DMS53 treated with DMSO at 0.1 percent for 48 hours (cell line): ENCODE results near the gene SQOR.

ENCODE experiments used
- DNase-seq: peaks from one replicate; lab custom pipeline; 2025; ENCODE audit not compliant: unreplicated experiment; lab: John Stamatoyannopoulos, UW

SQOR gene

GRCh38 chr15:45657764-45658545 is 23.1 kb downstream of the SQOR start:
- no peak for DNase-seq

DNA sequence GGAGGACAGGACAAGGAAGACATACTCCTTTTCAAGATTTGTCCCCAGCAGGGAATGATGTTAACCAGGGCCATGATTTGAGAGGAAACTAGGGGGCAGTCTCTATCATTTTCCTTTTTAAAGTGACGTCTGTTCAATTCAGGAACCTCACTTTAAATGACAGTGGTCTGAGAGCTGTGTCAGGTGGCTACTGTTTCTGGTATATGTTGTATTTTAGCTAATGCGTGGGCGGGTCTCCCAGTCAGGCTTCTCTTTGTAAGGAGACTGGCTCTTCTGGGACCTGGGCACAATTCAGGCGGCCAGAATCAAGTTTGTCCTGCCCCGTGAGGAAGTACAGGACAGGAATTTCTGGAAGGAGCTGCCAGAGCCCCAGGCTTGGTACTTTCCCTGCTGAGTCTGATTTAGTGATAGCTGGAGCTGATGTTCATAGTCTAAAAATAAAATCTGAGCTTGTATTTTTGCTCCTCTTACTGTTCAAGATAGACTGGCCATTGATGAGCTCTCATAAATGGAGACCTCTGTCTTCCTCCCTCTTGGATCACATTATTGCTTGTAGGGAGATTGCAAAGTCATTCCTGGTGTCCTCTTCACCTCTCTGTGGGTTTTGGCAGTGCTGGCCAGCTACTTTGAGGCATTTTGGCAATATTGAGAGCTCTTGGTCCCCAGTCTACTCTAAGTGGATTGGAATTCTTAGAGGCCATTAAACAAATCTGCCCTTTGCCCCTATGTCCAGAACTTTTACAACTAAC is 25.6 kb downstream of the SQOR start:
- no peak for DNase-seq

GRCh38 chr15:45662375-45662774 is 27.5 kb downstream of the SQOR start:
- no peak for DNase-seq

GRCh38 chr15:45664451-45664850 is 29.6 kb downstream of the SQOR start:
- no peak for DNase-seq

GRCh38 chr15:45665261-45665660 is 30.4 kb downstream of the SQOR start:
- no peak for DNase-seq

DNA sequence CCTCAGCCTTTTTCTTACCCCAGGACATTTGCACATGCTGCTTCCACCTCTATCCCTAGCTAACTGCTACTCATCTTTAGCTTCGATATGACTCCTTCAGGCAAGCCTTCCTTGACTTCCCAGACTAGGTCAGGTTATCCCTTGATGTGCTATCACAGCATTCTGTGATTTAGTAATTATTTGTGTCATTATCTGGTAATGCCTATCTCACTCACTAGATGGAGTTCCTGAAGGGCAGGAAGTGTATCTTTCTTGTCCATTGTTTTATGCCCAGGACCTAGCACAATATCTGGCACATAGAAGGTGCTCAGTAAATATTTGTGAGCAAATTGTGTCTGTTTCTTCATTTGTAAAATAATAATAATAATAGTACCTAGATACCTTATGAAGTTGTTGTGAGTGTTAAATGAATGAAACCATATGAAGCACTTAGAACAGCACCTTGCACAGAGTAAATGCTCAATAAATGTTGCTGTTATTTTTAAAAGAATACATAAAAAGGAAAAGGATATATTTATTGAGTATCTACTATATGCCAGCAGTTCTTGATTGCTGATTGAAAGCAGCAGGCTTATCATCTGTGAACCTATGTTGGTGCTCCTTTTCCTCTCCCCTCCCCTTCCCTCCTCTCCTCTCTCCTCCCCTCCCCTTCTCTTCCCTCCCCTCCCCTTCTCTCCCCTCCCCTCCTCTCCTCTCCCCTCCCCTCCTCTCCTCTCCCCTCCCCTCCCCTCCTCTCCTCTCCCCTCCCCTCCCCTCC is 31.5 kb downstream of the SQOR start:
- DNase-seq, result no peak

- DNase-seq, result no peak
These were observed 32.2 kb downstream of the SQOR start for GRCh38 chr15:45667002-45667401.

- no peak for DNase-seq
These were observed 33.6 kb downstream of the SQOR start for GRCh38 chr15:45668386-45668785.

DNA sequence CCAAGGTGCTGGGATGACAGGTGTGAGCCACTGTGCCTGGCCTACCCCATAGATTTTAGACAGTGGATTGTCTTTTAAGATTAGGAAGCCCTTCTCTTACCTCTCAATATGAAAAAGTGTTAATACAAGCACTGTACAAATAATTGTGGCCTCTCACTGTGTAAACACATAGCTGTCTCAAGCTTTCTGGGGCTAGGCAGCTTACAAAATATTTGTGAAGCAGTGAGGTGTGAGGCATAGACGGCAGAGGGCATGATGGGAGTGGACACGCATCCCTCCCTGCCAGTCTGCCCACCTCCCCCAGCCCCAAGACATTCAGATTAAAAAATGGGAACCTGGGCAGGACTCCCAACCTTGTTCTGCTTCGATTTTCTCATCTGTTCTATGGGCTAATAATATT is 34.6 kb downstream of the SQOR start:
- DNase-seq, result no peak

DNA sequence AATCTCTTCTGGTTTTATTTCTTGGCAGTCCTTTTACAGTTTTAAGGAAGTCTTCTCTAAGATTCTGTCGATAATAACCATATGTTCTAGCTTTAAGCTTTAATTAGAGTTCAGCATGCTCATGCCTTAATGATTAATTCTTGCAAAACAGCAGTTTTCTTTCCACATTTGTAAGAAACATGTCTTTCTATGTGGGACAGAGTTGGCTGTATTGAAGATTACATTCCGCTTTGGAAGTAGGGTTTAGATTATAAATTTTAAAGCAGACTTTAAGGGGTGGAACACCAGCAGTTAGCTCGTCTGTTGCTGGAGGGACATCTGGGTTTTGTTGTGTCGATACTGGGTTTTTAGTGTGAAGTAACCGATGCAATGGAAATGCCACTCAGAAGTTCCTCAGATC is 35.3 kb downstream of the SQOR start:
- DNase-seq, result no peak

DNA sequence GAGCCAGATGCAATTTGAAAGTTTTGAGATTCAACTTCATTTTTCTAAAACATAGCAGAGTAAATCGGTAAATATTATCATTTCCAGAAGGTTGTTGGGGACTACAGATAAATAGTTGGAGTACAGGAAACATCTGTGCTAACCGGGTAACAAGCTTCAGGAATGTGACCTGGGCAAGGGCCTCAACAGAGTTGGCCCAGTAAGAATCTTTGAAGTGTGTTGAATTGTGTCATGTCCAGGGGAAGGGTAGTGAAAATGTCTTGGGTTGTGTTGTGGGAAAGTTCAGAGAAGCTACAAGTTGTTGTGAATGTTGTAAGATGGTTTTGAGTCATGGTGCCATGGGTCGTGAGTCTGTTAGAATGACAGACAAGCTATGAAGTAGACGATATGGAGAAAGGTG is 35.7 kb downstream of the SQOR start:
- DNase-seq, result no peak

- DNase-seq, result no peak
These were observed 39.8 kb downstream of the SQOR start for GRCh38 chr15:45674677-45675076.

DNA sequence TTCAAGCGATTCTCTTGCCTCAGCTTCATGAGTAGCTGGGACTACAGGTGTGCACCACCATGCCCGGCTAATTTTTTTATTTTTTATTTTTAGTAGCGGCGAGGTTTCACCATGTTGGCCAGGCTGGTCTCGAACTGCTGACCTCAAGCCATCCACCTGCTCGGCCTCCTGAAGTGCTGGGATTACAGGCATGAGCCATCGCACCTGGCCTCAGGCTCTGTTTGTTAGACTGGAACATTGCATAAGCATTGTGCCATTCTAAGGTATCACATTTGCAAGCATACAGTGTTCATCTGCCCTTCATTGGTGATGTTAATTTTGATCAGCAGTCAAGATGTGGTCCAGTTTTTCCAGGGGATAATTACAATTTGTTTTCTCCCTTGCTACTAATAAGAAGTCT is 43.0 kb downstream of the SQOR start:
- no peak for DNase-seq

GRCh38 chr15:45678459-45679178 is 43.8 kb downstream of the SQOR start:
- no peak for DNase-seq

DNA sequence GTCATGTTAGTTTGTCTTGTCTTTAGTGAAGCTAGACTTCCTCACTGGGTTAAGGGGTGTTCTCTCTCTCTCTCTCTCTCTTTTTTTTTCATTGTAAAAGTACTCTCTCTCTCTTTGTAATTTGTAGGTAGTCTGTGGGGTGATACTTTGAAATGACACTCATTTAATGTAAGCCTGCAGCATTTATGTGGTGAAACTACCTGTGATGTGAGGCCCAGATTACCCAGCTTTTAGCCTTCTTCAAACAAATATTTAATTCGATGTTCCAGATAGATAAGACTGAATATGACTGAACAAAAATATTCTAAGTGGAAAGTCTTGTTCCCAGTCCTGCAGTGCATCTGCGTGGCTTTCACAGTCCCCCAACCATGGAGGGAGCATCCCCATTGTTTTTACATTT is 49.7 kb downstream of the SQOR start:
- DNase-seq, result no peak

DNA sequence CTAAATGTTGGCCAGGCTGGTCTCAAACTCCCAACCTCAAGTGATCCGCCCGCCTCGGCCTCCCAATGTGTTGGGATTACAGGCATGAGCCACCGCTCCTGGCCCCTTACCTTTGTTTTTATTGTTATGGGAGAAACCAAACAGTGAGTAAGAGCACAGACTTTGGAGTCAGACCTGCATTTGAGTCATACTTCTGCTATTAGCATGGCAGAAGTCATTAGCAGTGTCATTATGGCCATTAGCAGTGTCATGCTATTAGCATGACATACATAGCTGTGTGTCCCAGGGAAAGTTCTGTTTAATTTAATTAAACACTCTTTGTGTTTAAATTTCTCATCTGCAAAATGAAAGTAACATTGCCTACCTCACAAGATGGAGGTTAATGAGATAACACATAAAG is 54.8 kb downstream of the SQOR start:
- no peak for DNase-seq

DNA sequence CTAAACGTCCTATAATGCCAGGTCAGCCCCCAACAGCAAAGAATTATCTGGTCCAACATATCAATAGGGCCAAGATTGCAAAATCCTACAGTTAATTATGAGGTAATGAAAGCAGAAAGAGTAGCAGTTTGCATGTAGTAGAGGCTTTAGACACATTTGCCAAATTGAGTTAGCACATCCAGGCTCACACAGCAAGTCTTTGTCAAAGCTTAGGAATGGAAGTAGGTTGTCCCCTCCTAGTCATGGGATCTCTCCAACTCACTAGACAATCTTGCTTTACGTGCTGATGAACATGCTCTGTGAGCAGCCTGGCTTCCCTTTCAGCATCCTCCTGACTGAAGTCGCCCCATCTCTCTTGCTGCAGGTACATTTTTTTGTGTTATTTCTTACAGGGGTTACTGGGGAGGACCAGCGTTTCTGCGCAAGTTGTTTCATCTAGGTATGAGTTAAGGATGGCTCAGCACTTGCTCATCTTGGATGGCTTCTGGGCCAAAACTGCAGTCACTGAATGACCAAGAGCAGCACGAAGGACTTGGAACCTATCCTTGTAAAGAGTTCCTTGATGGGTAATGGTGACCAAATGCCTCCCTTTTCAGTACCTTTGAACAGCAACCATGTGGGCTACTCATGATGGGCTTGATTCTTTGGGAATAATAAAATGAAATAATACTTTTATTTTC is 55.9 kb downstream of the SQOR start:
- DNase-seq, result no peak

DNA sequence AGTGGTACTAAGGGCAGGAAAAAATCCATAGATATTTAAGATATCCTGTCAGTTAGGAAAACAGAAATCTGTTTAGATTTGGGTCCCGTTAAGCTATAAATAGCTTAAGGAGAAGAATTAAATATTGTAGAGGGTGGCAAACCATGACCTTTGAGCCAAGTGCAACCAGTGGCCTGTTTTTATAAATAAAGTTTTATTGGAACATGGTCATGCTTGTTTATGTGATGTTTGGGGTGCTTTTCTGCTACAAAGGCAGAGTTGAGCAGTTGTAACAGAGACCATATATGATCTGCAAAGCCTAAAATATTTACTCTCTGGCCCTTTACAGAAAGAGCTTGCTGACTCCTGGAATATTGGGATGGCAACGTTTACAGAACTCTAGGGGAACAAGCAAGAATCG is 66.3 kb downstream of the SQOR start:
- no peak for DNase-seq

DNA sequence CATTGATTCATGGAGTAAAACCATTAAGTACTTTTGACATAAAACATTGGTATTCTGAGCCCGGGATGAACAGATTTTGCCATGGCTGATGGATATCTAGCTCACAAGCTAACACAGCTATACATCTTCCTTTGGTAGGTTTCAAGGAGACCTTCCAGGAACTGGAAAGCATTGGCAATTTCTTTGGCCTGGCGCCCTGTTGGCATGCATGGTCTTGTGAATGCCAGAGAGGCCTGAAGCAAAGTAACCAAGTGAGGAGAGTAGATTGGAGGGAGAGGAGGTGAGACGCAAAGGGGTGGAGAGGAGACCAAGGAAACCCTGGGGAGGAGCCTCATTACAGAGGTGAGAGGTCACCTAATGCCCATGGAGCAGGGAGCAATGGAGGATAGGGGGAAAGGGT is 67.2 kb downstream of the SQOR start:
- DNase-seq, result no peak

DNA sequence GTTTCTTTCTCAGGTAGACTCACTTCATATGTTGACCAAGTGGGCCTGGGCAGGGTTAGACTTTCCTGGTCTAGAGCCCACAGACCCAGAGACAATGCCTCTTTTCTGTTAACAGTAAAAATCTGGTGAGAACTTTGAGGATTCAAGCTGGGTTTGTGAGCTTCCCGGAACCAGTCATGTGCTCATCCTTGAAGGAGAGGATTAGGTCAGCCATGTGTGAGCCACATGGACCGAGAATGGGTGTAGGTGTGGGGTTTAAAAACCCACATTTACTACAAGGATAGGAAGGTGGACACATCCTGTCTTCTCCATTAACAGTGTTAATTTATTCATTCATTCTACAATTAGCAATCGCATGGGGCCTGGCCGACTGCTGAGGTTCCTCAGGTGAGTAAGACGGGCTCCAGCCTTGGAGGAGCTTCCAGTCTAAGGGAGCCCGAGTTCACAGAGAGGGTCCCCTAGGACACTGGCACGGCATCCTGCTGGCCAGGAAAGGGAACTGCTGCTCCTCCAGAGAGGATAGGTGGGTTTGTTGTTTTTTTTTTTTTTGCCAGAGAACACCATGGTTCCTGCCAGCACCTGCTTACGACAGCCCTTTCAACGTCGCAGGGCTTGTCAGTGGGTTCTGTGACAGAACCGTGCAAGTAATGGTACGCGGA is 69.0 kb downstream of the SQOR start:
- DNase-seq, result no peak
